ENCODE results near the gene CTDSPL. TPM values are rescaled to one million over a fixed set of nuclear protein-coding genes. Genes with fewer than 3 reads are reported as not detected.

The CTDSPL gene
- total RNA-seq, 3 donors from 2014 or later (not counting 1 experiment from before 2014, with no cell fraction given), result 0.50 to 3.4 (median 1.8) TPM

- Mint-ChIP-seq H3K27ac (no peak overlapping the region), H3K4me3 (no peak overlapping the region), H3K36me3 (no peaks in the 10 kb centered on the region), H3K27me3 (ENCODE audit: low read depth in 2 of 2) (no peaks in the 10 kb centered on the region), H3K4me1 (no peaks in the 10 kb centered on the region), H3K9me3 (no peaks in the 10 kb centered on the region)
- no peak for TF ChIP-seq CTCF (IDR thresholded peaks at IDR 0.05)
- ATAC-seq, result no peak
- no peak for DNase-seq
- H3K27me3 ChIP-seq (ENCODE audit: control insufficient read depth, insufficient read depth, low read length), result no peaks in the 10 kb centered on the region
- no peaks in the 10 kb centered on the region for H3K36me3 ChIP-seq (ENCODE audit: control insufficient read depth, insufficient read depth, low read length)
- no peak overlapping the region for H3K27ac ChIP-seq (ENCODE audit: low read length)
- WGBS (ENCODE audit: insufficient coverage), result no CpG with 5 or more reads among the region's 1 CpG
- H3K4me1 ChIP-seq (ENCODE audit: control insufficient read depth, insufficient read depth, low read length), result no peaks in the 10 kb centered on the region
- intact Hi-C loops (cut with micrococcal nuclease), result no loop called here
- no peak overlapping the region for H3K4me3 ChIP-seq (ENCODE audit: low read length)
- H3K9me3 ChIP-seq (ENCODE audit: control insufficient read depth, insufficient read depth, low read length), result no peaks in the 10 kb centered on the region
Measured at GRCh38 chr3:37982331-37982730, 120.7 kb downstream of the CTDSPL start.

- no peak for ATAC-seq
- H3K36me3 ChIP-seq (ENCODE audit: control insufficient read depth, insufficient read depth, low read length), result no peaks in the 10 kb centered on the region
- Mint-ChIP-seq H3K4me1 (no peaks in the 10 kb centered on the region), H3K36me3 (no peaks in the 10 kb centered on the region), H3K9me3 (no peaks in the 10 kb centered on the region), H3K27me3 (ENCODE audit: low read depth in 2 of 2) (no peaks in the 10 kb centered on the region), H3K27ac (no peak overlapping the region), H3K4me3 (no peak overlapping the region)
- no peaks in the 10 kb centered on the region for H3K27me3 ChIP-seq (ENCODE audit: control insufficient read depth, insufficient read depth, low read length)
- WGBS (ENCODE audit: insufficient coverage), result 86% methylated on average over 6 of the region's 7 CpGs
- no peak overlapping the region for H3K4me3 ChIP-seq (ENCODE audit: low read length)
- no peaks in the 10 kb centered on the region for H3K4me1 ChIP-seq (ENCODE audit: control insufficient read depth, insufficient read depth, low read length)
- intact Hi-C loops (cut with micrococcal nuclease), result no loop called here
- no peak overlapping the region for H3K27ac ChIP-seq (ENCODE audit: low read length)
- no peaks in the 10 kb centered on the region for H3K9me3 ChIP-seq (ENCODE audit: control insufficient read depth, insufficient read depth, low read length)
- no peak for DNase-seq
- no peak for TF ChIP-seq CTCF (IDR thresholded peaks at IDR 0.05)
Measured at GRCh38 chr3:37984051-37984450, 122.4 kb downstream of the CTDSPL start.

- no peak for ATAC-seq
- no peak overlapping the region for H3K27ac ChIP-seq (ENCODE audit: low read length)
- TF ChIP-seq CTCF (IDR thresholded peaks at IDR 0.05), result no peak
- no peak overlapping the region for H3K4me3 Mint-ChIP-seq
- H3K4me1 ChIP-seq (ENCODE audit: control insufficient read depth, insufficient read depth, low read length), result no peaks in the 10 kb centered on the region
- H3K27ac Mint-ChIP-seq, result no peak overlapping the region
- H3K9me3 Mint-ChIP-seq, result no peaks in the 10 kb centered on the region
- DNase-seq, result no peak
- no peaks in the 10 kb centered on the region for H3K4me1 Mint-ChIP-seq
- intact Hi-C loops (cut with micrococcal nuclease), result no loop called here
- no peaks in the 10 kb centered on the region for H3K27me3 ChIP-seq (ENCODE audit: control insufficient read depth, insufficient read depth, low read length)
- no peaks in the 10 kb centered on the region for H3K27me3 Mint-ChIP-seq (ENCODE audit: low read depth in 2 of 2)
- 92% methylated on average over 7 of the region's 7 CpGs for WGBS (ENCODE audit: insufficient coverage)
- no peaks in the 10 kb centered on the region for H3K9me3 ChIP-seq (ENCODE audit: control insufficient read depth, insufficient read depth, low read length)
- H3K36me3 ChIP-seq (ENCODE audit: control insufficient read depth, insufficient read depth, low read length), result no peaks in the 10 kb centered on the region
- no peak overlapping the region for H3K4me3 ChIP-seq (ENCODE audit: low read length)
- H3K36me3 Mint-ChIP-seq, result no peaks in the 10 kb centered on the region
Measured at GRCh38 chr3:37984596-37984995, 122.9 kb downstream of the CTDSPL start.

GRCh38 chr3:37985637-37986320 lies 124.1 kb downstream of the CTDSPL start:
- TF ChIP-seq CTCF (IDR thresholded peaks at IDR 0.05), result no peak
- intact Hi-C loops (cut with micrococcal nuclease), result no loop called here
- WGBS (ENCODE audit: insufficient coverage), result 84% methylated on average over 8 of the region's 8 CpGs
- no peak overlapping the region for H3K27ac ChIP-seq (ENCODE audit: low read length)
- no peaks in the 10 kb centered on the region for H3K4me1 ChIP-seq (ENCODE audit: control insufficient read depth, insufficient read depth, low read length)
- no peaks in the 10 kb centered on the region for H3K27me3 Mint-ChIP-seq (ENCODE audit: low read depth in 2 of 2)
- H3K27me3 ChIP-seq (ENCODE audit: control insufficient read depth, insufficient read depth, low read length), result no peaks in the 10 kb centered on the region
- DNase-seq (no peak), ATAC-seq (no peak)
- no peak overlapping the region for H3K4me3 Mint-ChIP-seq
- no peak overlapping the region for H3K4me3 ChIP-seq (ENCODE audit: low read length)
- no peaks in the 10 kb centered on the region for H3K9me3 Mint-ChIP-seq
- H3K36me3 ChIP-seq (ENCODE audit: control insufficient read depth, insufficient read depth, low read length), result no peaks in the 10 kb centered on the region
- H3K9me3 ChIP-seq (ENCODE audit: control insufficient read depth, insufficient read depth, low read length), result no peaks in the 10 kb centered on the region
- H3K4me1 Mint-ChIP-seq, result no peaks in the 10 kb centered on the region
- H3K27ac Mint-ChIP-seq, result no peak overlapping the region
- no peaks in the 10 kb centered on the region for H3K36me3 Mint-ChIP-seq
